Middle frontal gyrus (tissue), 1 donor: ENCODE data around the gene THRB.

Experiments
- DNase-seq: peaks from one replicate; pipeline ENCODE4 v3.0.0-alpha.2; 2015; ENCODE audit warnings: low spot score; ENCODE audit errors: extremely low spot score

Gene THRB

DNA sequence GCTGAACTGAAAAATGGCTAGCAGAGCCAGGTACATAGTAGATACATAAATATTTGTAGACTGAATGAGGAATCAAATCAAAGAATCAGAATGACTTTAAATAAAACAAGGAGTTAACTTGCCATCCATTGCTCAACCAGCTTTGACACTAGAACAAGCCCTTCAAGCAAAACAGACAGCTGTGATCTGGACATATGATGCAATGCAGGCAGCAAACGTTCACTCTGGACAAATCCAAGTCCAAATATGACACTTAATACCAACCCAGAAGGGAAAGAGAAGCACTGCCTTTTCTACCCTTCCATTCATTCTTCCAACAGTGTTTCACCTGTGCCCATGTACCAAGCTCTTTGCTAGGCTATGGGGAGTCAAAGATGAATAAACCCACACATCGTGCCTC lies 4.5 kb downstream of the THRB start:
- no peak for DNase-seq

DNA sequence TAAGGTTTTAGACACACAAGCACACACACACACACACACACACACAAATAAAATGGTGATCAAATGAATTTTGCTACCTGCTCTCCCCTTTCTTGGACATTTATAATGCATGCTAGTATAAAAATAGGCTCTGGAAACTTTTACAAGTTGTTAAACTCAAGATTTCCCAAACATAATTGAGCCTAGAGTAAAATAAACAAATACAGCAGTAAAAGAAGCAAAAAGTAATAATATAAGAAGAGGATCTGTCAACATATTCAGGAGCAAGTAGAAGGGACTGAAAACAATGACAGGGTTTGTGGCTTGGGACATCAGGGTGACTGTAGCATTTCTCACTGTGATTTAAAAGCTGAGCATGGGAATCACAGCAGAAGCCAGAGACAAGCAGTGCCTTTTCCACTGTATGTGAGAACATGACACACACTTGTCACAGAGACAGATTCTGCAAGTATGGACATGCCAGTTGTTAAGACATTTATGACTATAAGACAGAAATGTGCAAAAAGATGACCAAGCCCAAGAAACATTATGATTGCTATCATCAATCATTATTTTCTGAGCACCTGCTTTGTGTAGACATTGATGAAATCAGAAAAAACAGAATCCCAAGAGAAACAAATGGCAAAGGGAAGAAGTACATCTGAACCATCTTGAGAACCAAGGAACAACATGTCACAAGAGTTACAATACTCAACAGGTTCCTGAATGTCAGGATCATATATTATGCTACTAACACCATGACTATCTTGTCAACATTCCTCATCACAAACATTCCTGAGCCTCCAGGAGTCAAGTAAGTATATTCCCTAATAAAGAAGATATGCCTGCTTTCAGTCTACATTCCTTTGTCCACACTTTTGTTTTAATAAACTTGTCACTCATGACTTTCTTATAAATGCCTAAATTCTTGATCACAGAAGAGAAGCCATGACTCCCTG lies 7.1 kb downstream of the THRB start:
- no peak for DNase-seq

DNA sequence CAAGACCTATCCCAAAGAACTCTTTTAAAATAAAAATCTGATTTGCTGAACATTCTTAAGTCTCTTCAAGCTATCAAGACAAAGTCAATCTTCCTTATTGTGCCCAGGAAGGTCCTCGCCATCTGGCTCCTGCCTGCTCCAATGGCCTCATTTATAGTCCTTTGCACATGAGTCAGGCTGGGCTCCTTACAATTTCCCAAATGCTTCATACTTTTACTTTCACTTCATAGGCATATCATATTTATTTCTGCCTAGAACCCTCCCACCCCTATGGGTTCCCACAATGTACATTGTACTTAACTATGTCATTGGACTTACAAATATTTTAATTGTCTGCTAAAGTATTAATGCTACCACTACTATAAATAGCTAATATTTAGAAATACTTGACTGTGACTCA lies 9.1 kb downstream of the THRB start:
- no peak for DNase-seq

DNA sequence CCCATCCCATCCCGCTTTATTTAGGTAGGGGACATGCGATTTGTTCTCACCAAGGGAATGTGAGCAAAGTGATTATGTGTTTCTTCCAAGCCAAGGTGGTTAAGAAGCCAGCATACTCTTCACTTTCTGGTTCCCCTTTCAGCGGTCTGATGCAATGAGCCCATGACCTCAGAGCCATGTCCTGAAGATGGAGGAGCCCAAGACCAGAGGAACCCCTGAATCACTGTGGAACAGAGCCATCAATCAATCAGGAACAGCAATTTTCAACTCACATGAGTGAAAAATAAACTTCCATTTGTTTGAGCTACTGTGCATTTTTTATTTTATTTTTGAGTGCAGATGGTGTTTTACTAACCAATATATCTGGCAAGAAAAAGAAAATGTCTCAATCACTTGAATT lies 10.8 kb downstream of the THRB start:
- no peak for DNase-seq

DNA sequence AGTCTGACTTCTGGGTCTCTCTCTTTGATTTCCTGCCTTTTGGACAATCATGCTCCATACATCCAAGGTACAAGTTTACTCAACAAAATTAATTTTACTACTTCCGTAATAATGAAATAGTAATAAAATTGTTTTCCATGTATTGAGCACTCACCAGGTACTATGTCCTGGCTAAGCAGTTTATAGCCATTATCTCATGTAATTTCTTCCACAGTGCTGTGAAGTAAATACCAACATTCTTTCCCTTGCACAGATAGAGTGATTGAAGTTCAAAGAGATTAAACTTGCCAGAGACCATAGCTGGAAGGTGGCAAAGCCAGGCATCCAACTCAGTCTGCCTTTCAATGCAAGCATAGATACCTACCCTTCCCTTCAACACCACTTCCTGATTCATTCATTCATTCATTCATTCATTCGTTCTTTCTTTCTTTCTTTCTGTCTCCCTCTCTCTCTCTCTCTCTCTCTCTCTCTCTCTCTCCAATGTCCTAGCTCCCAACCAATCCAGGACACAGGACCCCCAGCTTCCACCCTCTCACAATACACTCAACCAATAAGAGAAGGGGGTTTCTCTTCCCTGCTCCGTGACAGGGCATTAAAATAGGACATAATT lies 12.4 kb downstream of the THRB start:
- no peak for DNase-seq

DNA sequence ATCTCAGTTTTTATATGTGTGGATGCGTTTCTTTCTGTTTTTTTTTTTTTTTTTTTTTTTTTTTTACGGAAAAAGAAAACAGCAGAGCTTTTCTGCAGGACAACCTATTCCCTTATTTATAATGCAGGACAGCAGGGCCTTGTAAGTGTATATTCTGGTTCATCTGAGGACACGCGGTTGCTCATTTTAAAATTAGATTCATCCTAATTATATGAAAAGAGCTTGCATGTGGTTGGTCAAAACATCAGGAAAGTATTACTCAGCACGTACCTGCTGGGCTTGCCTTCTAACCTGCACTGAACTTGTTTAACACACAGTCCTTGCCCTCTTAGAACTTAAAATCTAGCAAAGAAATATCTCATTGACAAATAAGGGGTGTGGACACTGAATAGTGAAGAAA lies 13.5 kb downstream of the THRB start:
- no peak for DNase-seq

DNA sequence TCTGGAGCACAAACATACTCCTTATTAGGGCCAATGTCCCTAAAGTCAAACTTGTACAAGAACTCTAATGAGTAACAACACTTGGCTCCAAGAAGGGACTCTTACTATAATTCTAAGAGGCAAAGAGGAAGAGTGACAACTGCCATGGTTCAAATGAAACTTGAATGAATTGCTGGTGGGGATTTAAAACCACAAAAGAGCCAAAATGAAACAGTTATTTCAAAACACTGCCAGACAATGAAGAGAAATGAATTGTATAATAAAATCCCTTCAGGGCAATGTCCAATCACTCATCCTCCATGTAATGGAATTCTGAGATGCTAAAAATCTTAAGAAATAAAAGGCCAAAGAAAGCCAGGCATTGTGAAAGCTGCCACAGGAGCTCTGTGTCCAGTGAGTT lies 14.2 kb downstream of the THRB start:
- DNase-seq: no peak

DNA sequence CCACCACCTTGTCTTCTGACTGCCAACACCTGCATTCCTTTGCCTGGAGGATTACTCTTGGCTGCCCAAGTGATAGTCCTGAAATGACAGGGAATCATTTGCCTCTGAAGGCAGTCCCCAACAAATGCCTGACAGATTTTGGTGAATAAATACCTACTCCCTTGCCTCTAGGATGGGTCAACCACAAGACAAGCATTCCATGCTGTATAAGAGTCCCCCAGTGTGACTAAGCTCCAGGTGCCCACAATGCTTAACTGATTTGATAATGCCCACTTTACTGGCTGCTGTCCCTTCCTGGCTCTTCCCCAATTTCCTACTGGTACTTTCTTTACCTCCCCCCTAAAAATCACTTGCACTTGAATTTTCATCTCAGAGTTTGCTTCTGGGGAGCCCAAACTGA lies 14.8 kb downstream of the THRB start:
- DNase-seq: no peak

DNA sequence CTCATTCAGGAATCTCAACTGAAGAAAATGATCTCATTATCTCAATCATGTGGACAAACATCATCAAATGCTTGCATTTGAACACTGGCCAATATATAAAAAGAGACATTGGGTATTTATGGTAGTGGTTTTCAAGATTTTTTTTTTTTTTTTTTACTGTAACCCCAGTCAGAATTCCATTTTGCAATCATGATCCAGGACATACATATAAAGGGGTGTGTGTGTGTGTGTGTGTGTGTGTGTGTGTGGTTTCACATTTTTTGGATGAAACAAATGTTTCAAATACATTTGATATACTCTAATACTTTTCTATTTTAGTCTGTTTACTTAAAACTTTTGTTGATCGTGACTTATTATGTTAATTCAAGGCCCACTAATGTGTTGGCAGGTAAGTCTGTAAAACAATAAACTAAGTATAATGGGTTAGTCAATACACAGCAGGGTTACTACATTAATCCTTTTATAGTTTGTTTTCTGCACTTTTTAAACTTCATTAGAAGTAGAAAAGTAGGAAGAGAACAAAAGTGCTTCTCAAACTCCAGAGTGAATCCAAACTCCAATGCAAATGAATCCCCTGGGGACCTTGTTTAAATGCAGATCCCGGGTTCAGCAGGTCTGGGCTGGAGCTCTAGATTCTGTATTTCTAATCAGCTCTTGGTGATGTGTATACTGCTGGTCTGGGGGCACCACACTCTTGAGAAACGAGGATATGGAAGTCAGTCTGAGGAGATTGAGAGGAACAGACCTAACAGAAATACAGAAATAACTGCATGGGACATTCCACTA lies 17.6 kb downstream of the THRB start:
- no peak for DNase-seq

DNA sequence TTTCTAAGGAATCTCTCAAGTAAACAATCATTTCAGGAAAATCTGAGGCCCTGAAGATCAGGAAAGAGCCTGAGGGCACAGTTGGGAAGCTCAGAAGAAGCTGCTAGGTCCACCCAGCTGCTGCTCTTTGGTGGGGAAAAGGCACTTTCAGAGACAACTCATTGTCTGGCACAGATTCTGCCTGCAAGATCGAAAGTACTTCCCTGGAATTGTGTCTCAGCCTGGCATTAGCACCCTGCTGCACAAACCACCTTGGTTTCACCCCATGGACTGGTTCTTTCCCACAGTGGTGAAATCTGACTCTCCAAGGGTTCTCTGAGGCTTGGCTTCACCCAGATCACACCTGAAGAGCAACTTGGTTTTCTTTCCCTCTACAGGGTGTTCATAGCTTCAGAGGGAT lies 18.7 kb downstream of the THRB start:
- DNase-seq: no peak

DNA sequence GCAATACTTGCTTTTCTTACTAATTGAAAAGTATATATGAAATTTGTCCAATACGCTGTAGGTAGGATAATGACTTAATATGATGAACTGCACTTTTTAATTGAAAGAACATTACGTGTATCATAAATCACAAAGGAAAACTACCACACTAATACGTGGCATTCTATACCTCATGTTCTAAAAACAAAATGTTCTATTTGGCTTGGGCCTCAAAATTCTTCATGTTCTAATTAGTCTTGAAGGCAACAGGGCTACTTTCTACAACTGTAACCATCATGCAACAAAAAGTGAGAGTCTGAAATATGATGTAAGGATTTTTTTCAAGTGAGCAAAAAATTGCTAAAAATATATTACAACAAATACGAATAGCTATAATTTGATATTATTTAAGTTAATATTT lies 19.8 kb downstream of the THRB start:
- no peak for DNase-seq

DNA sequence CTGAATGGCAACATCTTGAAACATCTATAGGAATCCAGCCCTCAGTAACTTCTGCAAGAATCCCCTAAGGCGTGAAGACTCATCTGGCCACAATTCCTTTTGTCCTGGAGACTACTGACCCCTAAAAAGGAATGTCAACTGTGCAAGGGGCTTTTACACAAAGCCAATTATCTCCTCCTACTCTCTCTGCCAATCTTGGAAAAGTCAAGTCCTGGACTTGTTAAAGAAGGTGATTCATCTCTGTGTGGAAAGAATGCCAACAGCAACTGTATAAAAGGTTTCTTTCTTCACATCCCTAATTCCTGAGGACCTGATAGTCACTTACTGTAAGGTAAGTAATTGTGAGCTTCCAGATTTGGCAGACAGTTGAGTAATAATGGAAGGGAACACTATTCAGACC lies 22.3 kb downstream of the THRB start:
- no peak for DNase-seq

DNA sequence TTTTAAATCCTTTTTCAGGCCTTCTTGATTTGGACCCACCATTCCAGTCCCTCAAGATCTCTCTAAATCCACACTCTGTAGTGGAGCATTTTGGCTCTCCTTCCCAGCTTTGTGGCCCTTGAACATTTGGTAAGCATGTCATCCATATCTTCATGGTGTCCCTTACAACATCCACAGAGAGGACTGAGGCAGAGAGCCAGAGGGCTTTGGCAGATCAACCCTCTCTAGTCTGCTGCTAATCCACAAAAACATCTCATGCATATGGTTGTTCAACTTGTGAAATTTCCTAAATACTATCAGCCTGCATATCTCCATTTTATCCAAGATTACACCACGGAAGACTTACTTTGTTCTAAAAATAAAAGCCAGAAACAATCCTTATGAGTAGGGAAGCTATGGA lies 23.2 kb downstream of the THRB start:
- DNase-seq: no peak

DNA sequence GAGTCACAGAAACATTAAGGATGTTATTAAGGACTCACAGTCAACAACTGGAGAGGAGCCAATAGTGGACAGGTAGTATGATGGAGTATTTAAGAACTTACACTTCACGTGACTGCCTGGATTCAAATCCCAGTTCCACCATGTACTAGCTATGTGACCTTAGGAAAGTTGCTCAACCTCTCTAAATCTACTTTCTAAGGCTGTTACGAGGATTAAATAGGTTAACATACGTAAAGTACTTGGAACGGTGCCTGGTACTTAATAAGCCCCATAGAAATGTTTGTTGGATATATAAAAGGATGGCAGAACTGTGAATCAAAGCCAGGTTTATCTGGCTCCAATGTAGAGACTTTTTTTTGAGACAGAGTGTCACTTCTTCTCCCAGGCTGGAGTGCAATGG lies 24.4 kb downstream of the THRB start:
- DNase-seq: no peak

DNA sequence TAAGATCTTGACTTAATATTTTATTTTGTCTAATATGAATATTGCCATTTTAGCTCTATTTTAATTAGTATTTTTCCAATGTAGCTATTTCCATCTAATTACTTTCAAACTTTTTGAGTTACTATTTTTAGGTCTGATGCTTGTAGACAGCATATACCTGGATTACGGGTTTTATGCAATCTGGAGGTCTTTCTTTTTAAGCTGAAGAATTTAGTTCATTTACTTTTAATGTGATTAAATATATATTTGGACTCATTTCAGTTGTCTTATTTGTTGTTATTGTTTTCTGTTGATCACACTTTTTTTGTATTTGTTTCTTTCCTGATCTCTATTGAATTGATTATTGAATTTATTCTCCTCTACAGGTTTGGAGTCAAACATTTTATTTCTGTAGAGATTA lies 30.3 kb downstream of the THRB start:
- no peak for DNase-seq

DNA sequence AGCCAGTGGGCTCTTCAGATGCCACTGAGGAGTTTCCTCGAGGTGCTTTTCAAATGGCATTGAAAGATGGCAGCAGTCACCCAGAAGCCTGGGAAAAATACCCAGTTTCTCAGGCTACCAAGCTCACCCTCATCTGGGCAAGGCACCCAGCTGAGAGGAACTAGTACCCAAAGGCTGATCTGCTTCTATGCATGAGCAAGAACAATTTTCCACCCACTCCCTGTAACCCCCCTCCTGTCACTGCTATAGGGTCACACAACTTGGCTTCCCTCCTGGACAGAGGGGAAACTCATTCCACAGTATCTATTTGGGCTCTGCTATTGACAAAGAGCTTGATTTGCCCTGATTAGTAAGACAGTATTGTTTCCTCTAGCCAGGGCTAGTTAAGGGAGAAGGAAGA lies 31.9 kb downstream of the THRB start:
- DNase-seq: no peak

DNA sequence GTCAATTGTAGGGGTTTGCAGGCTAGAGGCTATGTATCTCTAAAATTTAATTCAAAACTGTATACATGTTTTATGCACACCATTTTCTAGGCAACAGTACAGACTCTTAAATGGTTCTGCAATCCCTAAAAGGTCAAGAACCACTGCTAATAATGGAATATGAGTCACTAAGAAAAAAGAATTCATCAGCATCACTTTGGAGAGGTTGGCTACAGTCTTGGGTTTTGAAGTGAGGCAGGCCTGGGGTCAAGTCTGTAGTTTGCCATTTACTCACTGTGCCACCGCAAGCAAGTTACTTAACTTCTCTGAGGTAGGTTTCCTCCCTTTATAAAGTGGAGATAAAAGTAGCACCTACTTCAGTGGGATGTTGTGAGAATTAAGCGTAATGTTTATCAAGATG lies 33.7 kb downstream of the THRB start:
- DNase-seq: no peak

DNA sequence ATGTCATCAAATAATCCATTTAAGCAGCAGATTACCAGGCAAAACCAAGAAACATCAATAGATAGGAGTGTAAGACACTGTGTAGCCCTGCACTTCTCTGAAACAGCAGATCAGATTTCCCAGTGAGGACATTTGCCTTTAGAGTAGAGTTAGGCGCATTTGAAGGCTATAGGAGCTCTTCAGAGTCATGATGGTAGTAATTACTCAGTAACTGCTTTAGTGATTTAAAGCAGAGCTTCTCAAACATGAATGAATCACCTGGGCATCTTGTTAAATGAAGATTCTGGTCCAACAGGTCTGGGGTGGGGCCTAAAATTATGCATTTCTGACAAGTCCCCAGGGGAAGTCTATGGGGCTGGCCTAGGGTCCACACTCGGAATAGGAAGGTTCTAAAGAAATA lies 36.9 kb downstream of the THRB start:
- DNase-seq: no peak

DNA sequence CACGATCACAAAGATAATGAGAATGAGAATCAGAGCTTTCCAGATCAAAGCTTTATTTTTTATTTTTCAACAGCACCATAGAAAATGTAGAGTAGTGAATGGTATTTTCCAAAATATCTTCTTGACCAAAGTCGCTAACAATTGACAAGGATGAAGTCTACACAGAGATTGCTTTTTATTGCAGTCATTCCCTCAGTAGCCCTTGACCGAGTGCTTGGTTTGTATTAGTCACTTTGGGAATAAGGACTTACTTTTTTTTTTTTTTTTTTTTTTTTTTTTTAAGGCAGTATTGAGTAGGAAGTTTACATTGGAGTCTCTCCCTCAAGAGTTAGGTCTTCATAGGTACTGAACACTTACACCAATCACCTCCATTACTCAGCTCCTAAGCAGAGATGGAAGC lies 39.8 kb downstream of the THRB start:
- DNase-seq: no peak

DNA sequence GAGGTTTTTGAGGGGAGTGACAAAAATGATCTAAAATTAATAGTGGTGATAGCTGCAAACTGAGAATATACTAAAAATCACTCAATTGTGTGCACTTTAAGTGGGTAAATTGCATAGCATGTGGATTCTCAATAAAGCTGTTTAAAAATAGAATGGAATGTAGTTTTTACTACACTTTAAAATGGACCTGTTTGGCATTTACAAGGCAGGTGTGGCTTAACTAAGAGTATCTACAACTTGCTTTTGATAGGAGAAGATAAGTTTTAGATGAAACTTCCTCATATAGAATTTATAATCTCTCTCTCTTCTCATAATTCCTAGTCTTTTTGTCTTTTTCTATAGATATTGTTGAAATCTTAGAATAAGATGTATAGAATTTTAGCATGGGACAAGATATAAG lies 40.3 kb downstream of the THRB start:
- no peak for DNase-seq

DNA sequence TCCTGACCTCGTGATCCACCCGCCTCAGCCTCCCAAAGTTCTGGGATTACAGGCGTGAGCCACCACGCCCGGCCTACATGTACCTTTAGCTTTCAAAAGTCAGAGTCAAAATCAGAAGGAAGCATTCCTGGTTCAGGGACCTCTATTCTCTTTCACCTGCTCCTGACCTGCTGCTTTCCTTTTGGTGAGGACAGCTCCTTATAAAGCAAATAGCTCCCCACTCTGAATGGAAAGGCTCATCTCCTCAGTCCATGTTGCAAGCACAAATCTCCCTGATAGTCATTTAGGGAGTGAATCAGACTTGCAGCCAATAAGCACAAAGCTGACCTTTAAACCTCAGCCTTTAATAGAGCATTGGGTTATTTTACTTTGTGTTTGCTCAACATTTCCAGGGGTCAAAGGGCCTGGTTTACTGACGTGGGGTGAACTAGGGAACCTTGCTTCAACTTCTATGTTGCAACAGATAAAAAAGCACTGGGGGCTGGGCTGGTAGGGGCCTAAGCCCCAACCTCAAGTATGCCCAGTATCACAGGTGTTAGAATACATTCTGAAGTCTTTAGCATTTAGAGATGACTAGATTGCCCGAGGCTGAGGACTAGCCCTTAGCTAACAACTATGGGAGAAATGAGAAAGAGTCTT lies 43.1 kb downstream of the THRB start:
- no peak for DNase-seq
